Activated B cell treated with CpG ODN at 0.5 μM for 24 hours (primary cell): ENCODE measurements around the gene TMEM220. TPM values are rescaled to one million over a fixed set of nuclear protein-coding genes. Genes with fewer than 3 reads are reported as not detected.

Experiments used
- ATAC-seq: fragments of 200-7000 bp; cut with Tn5 transposase; one replicate; pipeline ENCODE4 v1.10.0; 2021; ENCODE audit warnings: low read depth, mild to moderate bottlenecking, moderate library complexity
- CTCF ChIA-PET: fragments of 350-600 bp; sonication (Branson Sonifier 250); formaldehyde crosslinking; loops from one replicate; lab custom pipeline; 2021; ENCODE audit warnings: antibody characterized with exemption; lab: Charles Lee
- POLR2A ChIA-PET: fragments of 350-600 bp; sonication (Branson Sonifier 250); formaldehyde crosslinking; loops from one replicate; lab custom pipeline; 2021; ENCODE audit warnings: antibody characterized with exemption; lab: Charles Lee
- DNase-seq: peaks from one replicate; pipeline ENCODE4 v3.0.0; 2022
- H3K27ac Mint-ChIP-seq: one replicate; pipeline ENCODE4 v1.8.0; 2020; ENCODE audit warnings: mixed read lengths
- H3K27me3 Mint-ChIP-seq: one replicate; pipeline ENCODE4 v1.8.0; 2021; ENCODE audit warnings: mixed read lengths
- H3K36me3 Mint-ChIP-seq: one replicate; pipeline ENCODE4 v1.8.0; 2021; ENCODE audit warnings: low read depth, mixed read lengths
- H3K4me1 Mint-ChIP-seq: one replicate; pipeline ENCODE4 v1.8.0; 2021; ENCODE audit warnings: mixed read lengths
- H3K4me3 Mint-ChIP-seq: one replicate; pipeline ENCODE4 v1.8.0; 2020; ENCODE audit warnings: mild to moderate bottlenecking, mixed read lengths
- H3K9me3 Mint-ChIP-seq: one replicate; pipeline ENCODE4 v1.8.0; 2020; ENCODE audit warnings: mixed read lengths
- CTCF ChIP-seq: fragments of 200-600 bp; IDR thresholded peaks from one replicate; pipeline ENCODE4 v1.8.0; 2022; ENCODE audit warnings: antibody characterized with exemption, mild to moderate bottlenecking
- intact Hi-C: fragments of 100-400 bp; cut with micrococcal nuclease; formaldehyde crosslinking; loops from one replicate; pipeline ENCODE4 v1.15.1; 2024
- total RNA-seq: library from RNA; stranded (reverse); gene quantifications from 2 replicates; pipeline ENCODE4 v1.2.3, GENCODE V29; 2022

TMEM220 gene
- total RNA-seq, 1 donor from 2014 or later: 1.6 TPM

- Mint-ChIP-seq H3K36me3 (no peaks in the 10 kb centered on the region), H3K4me1 (no peaks in the 10 kb centered on the region), H3K27ac (no peak overlapping the region), H3K27me3 (no peaks in the 10 kb centered on the region), H3K9me3 (no peaks in the 10 kb centered on the region), H3K4me3 (no peak overlapping the region)
- ChIA-PET CTCF (no interaction called here), POLR2A (no interaction called here)
- no peak for ATAC-seq
- intact Hi-C loops: loop anchor here (10.0 kb wide), 1 partner anchor 89 kb away; no protein-coding TSS in a partner anchor
- TF ChIP-seq CTCF: no peak
- DNase-seq: no peak
These were observed 25.8 kb upstream of the TMEM220 start for GRCh38 chr17:10755592-10756127.

- CTCF ChIA-PET: no interaction called here
- DNase-seq: no peak
- intact Hi-C loops: loop anchor here (10.0 kb wide), 1 partner anchor 90 kb away; no protein-coding TSS in a partner anchor
- H3K9me3 Mint-ChIP-seq: no peaks in the 10 kb centered on the region
- no peaks in the 10 kb centered on the region for H3K27me3 Mint-ChIP-seq
- no peak overlapping the region for H3K4me3 Mint-ChIP-seq
- POLR2A ChIA-PET: no interaction called here
- no peaks in the 10 kb centered on the region for H3K4me1 Mint-ChIP-seq
- no peak for ATAC-seq
- no peak for TF ChIP-seq CTCF
- no peak overlapping the region for H3K27ac Mint-ChIP-seq
- no peaks in the 10 kb centered on the region for H3K36me3 Mint-ChIP-seq
These were observed 25.2 kb upstream of the TMEM220 start for GRCh38 chr17:10754861-10755591.

GRCh38 chr17:10754109-10754508 is 24.3 kb upstream of the TMEM220 start:
- intact Hi-C loops: loop anchor here (10.0 kb wide), 1 partner anchor 91 kb away; no protein-coding TSS in a partner anchor
- ATAC-seq (no peak), DNase-seq (no peak)
- no peaks in the 10 kb centered on the region for H3K36me3 Mint-ChIP-seq
- H3K27me3 Mint-ChIP-seq: no peaks in the 10 kb centered on the region
- no peak overlapping the region for H3K4me3 Mint-ChIP-seq
- no peaks in the 10 kb centered on the region for H3K4me1 Mint-ChIP-seq
- H3K9me3 Mint-ChIP-seq: no peaks in the 10 kb centered on the region
- TF ChIP-seq CTCF: no peak
- POLR2A ChIA-PET: no interaction called here
- CTCF ChIA-PET: no interaction called here
- no peak overlapping the region for H3K27ac Mint-ChIP-seq

GRCh38 chr17:10752696-10753095 is 22.9 kb upstream of the TMEM220 start:
- no peaks in the 10 kb centered on the region for H3K27me3 Mint-ChIP-seq
- no peak for TF ChIP-seq CTCF
- no peak overlapping the region for H3K27ac Mint-ChIP-seq
- no peak for DNase-seq
- no peak overlapping the region for H3K4me3 Mint-ChIP-seq
- H3K9me3 Mint-ChIP-seq: no peaks in the 10 kb centered on the region
- ChIA-PET CTCF (no interaction called here), POLR2A (no interaction called here)
- no peaks in the 10 kb centered on the region for H3K36me3 Mint-ChIP-seq
- H3K4me1 Mint-ChIP-seq: no peaks in the 10 kb centered on the region
- intact Hi-C loops: loop anchor here (10.0 kb wide), 1 partner anchor 92 kb away; no protein-coding TSS in a partner anchor
- no peak for ATAC-seq

- ChIA-PET CTCF (no interaction called here), POLR2A (no interaction called here)
- Mint-ChIP-seq H3K27ac (no peak overlapping the region), H3K9me3 (no peaks in the 10 kb centered on the region), H3K4me3 (no peak overlapping the region), H3K4me1 (no peaks in the 10 kb centered on the region), H3K27me3 (no peaks in the 10 kb centered on the region), H3K36me3 (no peaks in the 10 kb centered on the region)
- intact Hi-C loops: loop anchor here (10.0 kb wide), 1 partner anchor 93 kb away; no protein-coding TSS in a partner anchor
- TF ChIP-seq CTCF: no peak
- no peak for DNase-seq
- ATAC-seq: no peak
These were observed 21.7 kb upstream of the TMEM220 start for GRCh38 chr17:10751563-10751962.
